H1 (cell line): ENCODE measurements around the gene LRRC41. TPM values are rescaled to one million over a fixed set of nuclear protein-coding genes. Genes with fewer than 3 reads are reported as not detected.
A peak's percentile ranks its signal among the peaks of the same experiment; 100 is the strongest.

Experiments
- BRCA1 ChIP-seq: IDR thresholded peaks from 2 replicates; pipeline ENCODE4 v1.6.1; 2012; ENCODE audit warnings: low read depth, low read length, improper control_type of control experiment
- CTBP2 ChIP-seq: IDR thresholded peaks from 2 replicates; pipeline ENCODE4 v1.7.0; 2011; ENCODE audit warnings: borderline replicate concordance, mild to moderate bottlenecking, moderate library complexity, mixed read lengths, low read length; ENCODE audit not compliant: insufficient read depth, insufficient read length
- FOSL1 ChIP-seq: IDR thresholded peaks from 2 replicates; pipeline ENCODE4 v1.6.1; 2011; ENCODE audit warnings: mild to moderate bottlenecking, low read depth, low read length, moderate library complexity; ENCODE audit not compliant: insufficient read depth
- KDM4A ChIP-seq: IDR thresholded peaks from one replicate; pipeline ENCODE4 v1.7.1; 2012; ENCODE audit warnings: low read depth, mild to moderate bottlenecking, moderate library complexity, low read length, inconsistent platforms; ENCODE audit not compliant: severe bottlenecking
- MAFK ChIP-seq: IDR thresholded peaks from 2 replicates; pipeline ENCODE4 v1.6.1; 2012; ENCODE audit warnings: low read depth, mild to moderate bottlenecking, improper control_type of control experiment, low read length
- PHF8 ChIP-seq: fragments of 200-600 bp; sonication (generic); conservative IDR thresholded peaks from 2 replicates; pipeline ENCODE4 v1.7.1; 2012; ENCODE audit warnings: low read depth, mild to moderate bottlenecking, inconsistent platforms, low read length, moderate library complexity
- SAP30 ChIP-seq: fragments of 300-600 bp; sonication (generic); IDR thresholded peaks from 2 replicates; pipeline ENCODE4 v1.7.1; 2012; ENCODE audit warnings: low read length, moderate library complexity, mild to moderate bottlenecking, inconsistent platforms; ENCODE audit not compliant: insufficient read depth, insufficient replicate concordance
- SIRT6 ChIP-seq: IDR thresholded peaks from one replicate; pipeline ENCODE4 v1.7.1; 2012; ENCODE audit warnings: low read length, inconsistent platforms
- YY1 ChIP-seq: IDR thresholded peaks from 2 replicates; pipeline ENCODE4 v1.6.1; 2011; ENCODE audit warnings: low read depth, mild to moderate bottlenecking, low read length
- polyA plus RNA-seq, 7 experiments: library from polyadenylated mRNA; depleted of rRNA in 3 of 7; stranded (reverse) in 5 of 7; unstranded in 2 of 7; fragments of >200 nt in 5 of 7; fragments of 200-250 nt in 2 of 7; gene quantifications; 1 replicate in 5 of 7; 2 replicates in 1 of 7; 4 replicates in 1 of 7; pipeline versions ENCODE4 v1.2.1 to v1.2.3, GENCODE V29; 2011 to 2013; ENCODE audit warnings: missing spikeins in 2 of 7, mixed read lengths in 2 of 7
- total RNA-seq: library from RNA; stranded (reverse); fragmentation: NEBNext Ultra II Directional; extraction: Animal tissue kit (Norgen Biotek cat#: 25700); gene quantifications from 2 replicates; pipeline ENCODE4 v1.2.1, GENCODE V29; 2021
- TF ChIP-seq, protein P1 (sequence below): fragments of 300-600 bp; sonication (generic); IDR thresholded peaks from 2 replicates; pipeline ENCODE4 v1.7.1; 2012; ENCODE audit warnings: low read length, moderate library complexity, mild to moderate bottlenecking, inconsistent platforms; ENCODE audit not compliant: insufficient replicate concordance

The LRRC41 gene
- total and polyA plus RNA-seq, 2 of the 8 experiments (the other 6 are each of a cell fraction or from before 2014, with no cell fraction given), result 36.8 to 51.2 TPM

DNA sequence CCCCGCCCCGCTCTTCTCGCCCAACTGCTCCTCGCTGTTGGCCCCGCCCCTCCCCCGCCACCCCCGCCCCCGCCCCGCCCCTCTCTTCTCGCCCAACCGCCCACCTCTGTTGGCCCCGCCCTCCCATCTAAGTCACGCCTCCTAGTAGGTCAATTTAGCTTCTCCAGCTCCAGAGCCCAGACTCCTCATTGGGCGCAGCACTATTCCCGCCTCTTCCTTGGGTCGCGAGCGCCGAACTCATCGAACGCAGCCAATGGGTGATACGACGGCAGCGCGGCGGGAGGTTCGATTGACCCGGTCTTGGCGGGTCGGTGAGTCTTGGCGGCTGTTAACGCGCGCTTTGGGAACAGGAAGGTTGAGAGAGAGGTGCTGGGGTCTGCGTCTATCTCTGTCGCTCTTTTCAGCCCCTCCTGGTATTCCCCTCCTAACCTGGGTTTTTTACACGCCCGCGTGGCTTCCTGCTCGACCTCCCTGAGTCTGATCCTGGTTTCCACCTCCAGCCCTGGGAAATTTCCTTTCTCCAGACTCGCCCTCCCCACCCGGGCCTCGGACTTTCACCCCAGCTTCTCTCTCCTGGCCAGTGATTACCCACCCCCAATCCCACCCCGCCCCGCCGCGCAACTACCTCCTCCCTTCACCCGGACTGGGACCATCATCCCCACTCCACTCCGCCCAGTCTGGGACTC, 55.8 kb downstream of the LRRC41 start, which contains the start of gene RAD54L (continued):
- TF ChIP-seq, protein P1, sequence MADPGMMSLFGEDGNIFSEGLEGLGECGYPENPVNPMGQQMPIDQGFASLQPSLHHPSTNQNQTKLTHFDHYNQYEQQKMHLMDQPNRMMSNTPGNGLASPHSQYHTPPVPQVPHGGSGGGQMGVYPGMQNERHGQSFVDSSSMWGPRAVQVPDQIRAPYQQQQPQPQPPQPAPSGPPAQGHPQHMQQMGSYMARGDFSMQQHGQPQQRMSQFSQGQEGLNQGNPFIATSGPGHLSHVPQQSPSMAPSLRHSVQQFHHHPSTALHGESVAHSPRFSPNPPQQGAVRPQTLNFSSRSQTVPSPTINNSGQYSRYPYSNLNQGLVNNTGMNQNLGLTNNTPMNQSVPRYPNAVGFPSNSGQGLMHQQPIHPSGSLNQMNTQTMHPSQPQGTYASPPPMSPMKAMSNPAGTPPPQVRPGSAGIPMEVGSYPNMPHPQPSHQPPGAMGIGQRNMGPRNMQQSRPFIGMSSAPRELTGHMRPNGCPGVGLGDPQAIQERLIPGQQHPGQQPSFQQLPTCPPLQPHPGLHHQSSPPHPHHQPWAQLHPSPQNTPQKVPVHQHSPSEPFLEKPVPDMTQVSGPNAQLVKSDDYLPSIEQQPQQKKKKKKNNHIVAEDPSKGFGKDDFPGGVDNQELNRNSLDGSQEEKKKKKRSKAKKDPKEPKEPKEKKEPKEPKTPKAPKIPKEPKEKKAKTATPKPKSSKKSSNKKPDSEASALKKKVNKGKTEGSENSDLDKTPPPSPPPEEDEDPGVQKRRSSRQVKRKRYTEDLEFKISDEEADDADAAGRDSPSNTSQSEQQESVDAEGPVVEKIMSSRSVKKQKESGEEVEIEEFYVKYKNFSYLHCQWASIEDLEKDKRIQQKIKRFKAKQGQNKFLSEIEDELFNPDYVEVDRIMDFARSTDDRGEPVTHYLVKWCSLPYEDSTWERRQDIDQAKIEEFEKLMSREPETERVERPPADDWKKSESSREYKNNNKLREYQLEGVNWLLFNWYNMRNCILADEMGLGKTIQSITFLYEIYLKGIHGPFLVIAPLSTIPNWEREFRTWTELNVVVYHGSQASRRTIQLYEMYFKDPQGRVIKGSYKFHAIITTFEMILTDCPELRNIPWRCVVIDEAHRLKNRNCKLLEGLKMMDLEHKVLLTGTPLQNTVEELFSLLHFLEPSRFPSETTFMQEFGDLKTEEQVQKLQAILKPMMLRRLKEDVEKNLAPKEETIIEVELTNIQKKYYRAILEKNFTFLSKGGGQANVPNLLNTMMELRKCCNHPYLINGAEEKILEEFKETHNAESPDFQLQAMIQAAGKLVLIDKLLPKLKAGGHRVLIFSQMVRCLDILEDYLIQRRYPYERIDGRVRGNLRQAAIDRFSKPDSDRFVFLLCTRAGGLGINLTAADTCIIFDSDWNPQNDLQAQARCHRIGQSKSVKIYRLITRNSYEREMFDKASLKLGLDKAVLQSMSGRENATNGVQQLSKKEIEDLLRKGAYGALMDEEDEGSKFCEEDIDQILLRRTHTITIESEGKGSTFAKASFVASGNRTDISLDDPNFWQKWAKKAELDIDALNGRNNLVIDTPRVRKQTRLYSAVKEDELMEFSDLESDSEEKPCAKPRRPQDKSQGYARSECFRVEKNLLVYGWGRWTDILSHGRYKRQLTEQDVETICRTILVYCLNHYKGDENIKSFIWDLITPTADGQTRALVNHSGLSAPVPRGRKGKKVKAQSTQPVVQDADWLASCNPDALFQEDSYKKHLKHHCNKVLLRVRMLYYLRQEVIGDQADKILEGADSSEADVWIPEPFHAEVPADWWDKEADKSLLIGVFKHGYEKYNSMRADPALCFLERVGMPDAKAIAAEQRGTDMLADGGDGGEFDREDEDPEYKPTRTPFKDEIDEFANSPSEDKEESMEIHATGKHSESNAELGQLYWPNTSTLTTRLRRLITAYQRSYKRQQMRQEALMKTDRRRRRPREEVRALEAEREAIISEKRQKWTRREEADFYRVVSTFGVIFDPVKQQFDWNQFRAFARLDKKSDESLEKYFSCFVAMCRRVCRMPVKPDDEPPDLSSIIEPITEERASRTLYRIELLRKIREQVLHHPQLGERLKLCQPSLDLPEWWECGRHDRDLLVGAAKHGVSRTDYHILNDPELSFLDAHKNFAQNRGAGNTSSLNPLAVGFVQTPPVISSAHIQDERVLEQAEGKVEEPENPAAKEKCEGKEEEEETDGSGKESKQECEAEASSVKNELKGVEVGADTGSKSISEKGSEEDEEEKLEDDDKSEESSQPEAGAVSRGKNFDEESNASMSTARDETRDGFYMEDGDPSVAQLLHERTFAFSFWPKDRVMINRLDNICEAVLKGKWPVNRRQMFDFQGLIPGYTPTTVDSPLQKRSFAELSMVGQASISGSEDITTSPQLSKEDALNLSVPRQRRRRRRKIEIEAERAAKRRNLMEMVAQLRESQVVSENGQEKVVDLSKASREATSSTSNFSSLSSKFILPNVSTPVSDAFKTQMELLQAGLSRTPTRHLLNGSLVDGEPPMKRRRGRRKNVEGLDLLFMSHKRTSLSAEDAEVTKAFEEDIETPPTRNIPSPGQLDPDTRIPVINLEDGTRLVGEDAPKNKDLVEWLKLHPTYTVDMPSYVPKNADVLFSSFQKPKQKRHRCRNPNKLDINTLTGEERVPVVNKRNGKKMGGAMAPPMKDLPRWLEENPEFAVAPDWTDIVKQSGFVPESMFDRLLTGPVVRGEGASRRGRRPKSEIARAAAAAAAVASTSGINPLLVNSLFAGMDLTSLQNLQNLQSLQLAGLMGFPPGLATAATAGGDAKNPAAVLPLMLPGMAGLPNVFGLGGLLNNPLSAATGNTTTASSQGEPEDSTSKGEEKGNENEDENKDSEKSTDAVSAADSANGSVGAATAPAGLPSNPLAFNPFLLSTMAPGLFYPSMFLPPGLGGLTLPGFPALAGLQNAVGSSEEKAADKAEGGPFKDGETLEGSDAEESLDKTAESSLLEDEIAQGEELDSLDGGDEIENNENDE, result no peak
- TF ChIP-seq KDM4A, result peak; percentile 25
- no peak for TF ChIP-seq MAFK
- TF ChIP-seq CTBP2, result no peak
- TF ChIP-seq PHF8, result peak; percentile 74; the same call in 1 of the 2 replicates
- peak; percentile 72 for TF ChIP-seq YY1
- TF ChIP-seq SAP30, result no peak
- no peak for TF ChIP-seq SIRT6
- no peak for TF ChIP-seq FOSL1
- no peak; the same call in 1 of the 2 replicates for TF ChIP-seq BRCA1
